Sigmoid colon (tissue), 7 donors: ENCODE data around the gene MRPS31. TPM values are rescaled to one million over a fixed set of nuclear protein-coding genes. Genes with fewer than 3 reads are reported as not detected.

Source experiments
- DNase-seq: peaks from one replicate; pipeline ENCODE4 v3.0.0-alpha.2; 2019
- H3K27ac ChIP-seq, 4 donors: fragments of 200-600 bp; sonication (generic); one replicate each; pipeline ENCODE4 v1.5.1; 2016 to 2019; ENCODE audit warnings: mild to moderate bottlenecking in 1 of 4
- H3K27me3 ChIP-seq, 3 donors: fragments of 200-600 bp; sonication (generic); one replicate each; pipeline ENCODE4 v1.5.1; 2019; ENCODE audit warnings: mild to moderate bottlenecking in 1 of 3
- H3K36me3 ChIP-seq, 4 donors: fragments of 200-600 bp; sonication (generic); one replicate each; pipeline ENCODE4 v1.5.1; 2016 to 2019
- H3K4me1 ChIP-seq, 4 donors: fragments of 200-600 bp; sonication (generic); one replicate each; pipeline ENCODE4 v1.5.1; 2017 to 2019
- H3K4me3 ChIP-seq, 4 donors: fragments of 200-600 bp; sonication (generic); one replicate each; pipeline ENCODE4 v1.5.1; 2017 to 2019; ENCODE audit warnings: mild to moderate bottlenecking in 2 of 4, moderate library complexity in 1 of 4
- H3K9me3 ChIP-seq, 4 donors: fragments of 200-600 bp in 3 of 4; sonication (generic) in 3 of 4; one replicate each; pipeline versions ENCODE4 v1.5.1 to v1.6.1; 2013 to 2019
- CTCF ChIP-seq, 4 experiments: fragments of 450-650 bp in 3 of 4; fragments of 200-600 bp in 1 of 4; IDR thresholded peaks; one replicate each; pipeline ENCODE4 v1.5.1; 2016 to 2019; ENCODE audit warnings: antibody characterized with exemption in 4 of 4, mild to moderate bottlenecking in 3 of 4, moderate library complexity in 2 of 4
- EP300 ChIP-seq, 4 donors: sonication (generic); formaldehyde crosslinking; IDR thresholded peaks; one replicate each; pipeline ENCODE4 v1.6.1; 2017; ENCODE audit warnings: antibody characterized with exemption in 4 of 4
- POLR2A ChIP-seq, 2 donors: fragments of 450-650 bp; IDR thresholded peaks; one replicate each; pipeline ENCODE4 v1.6.1; 2016; ENCODE audit warnings: antibody characterized with exemption in 2 of 2, mild to moderate bottlenecking in 2 of 2, moderate library complexity in 2 of 2
- POLR2AphosphoS5 ChIP-seq, 4 donors: sonication (generic); formaldehyde crosslinking; IDR thresholded peaks; one replicate each; pipeline ENCODE4 v1.6.1; 2017; ENCODE audit warnings: antibody characterized with exemption in 4 of 4
- WGBS, 2 donors: extraction: QIAGEN DNeasy Blood & Tissue Kit; methylation state at CpG; one replicate each; pipeline ENCODE4 v1.1.7; 2013; 5-methylcytosine and 5-hydroxymethylcytosine counted together
- intact Hi-C: fragments of 100-400 bp; cut with DNase I; formaldehyde crosslinking; loops from one replicate; pipeline ENCODE4 v1.15.1; 2023
- polyA plus RNA-seq, 3 donors: library from polyadenylated mRNA; stranded (reverse); fragments of 200-250 nt; gene quantifications; one replicate each; pipeline ENCODE4 v1.2.3, GENCODE V29; 2013
- total RNA-seq, 4 donors: library from RNA; depleted of rRNA; stranded (reverse); fragments of >200 nt; gene quantifications; one replicate each; pipeline ENCODE4 v1.1.0, GENCODE V29; 2016
- donor health status: healthy with polysubstance abuse.
- donor health status: Bipolar disorder and iron deficiency.
- donor health status: healthy.

MRPS31 gene
- total and polyA plus RNA-seq, 7 donors = 11.4 to 23.3 (median 19.1) TPM

- Histone ChIP-seq H3K27me3 (no peaks in the 10 kb centered on the region), H3K4me3 (no peak overlapping the region), H3K4me1 (no peaks in the 10 kb centered on the region), H3K36me3 (peaks cover 0 to 38% (median 3%) of the 10 kb centered on the region in 4 donors), H3K27ac (no peak overlapping the region), H3K9me3 (no peaks in the 10 kb centered on the region)
- WGBS, 2 donors = 83 to 85% methylated on average over 9 of the region's 9 CpGs
- TF ChIP-seq POLR2A (IDR thresholded peaks at IDR 0.05) = no peak
- TF ChIP-seq POLR2AphosphoS5 (IDR thresholded peaks at IDR 0.05) = no peak
- TF ChIP-seq EP300 (IDR thresholded peaks at IDR 0.05) = no peak
- TF ChIP-seq CTCF (IDR thresholded peaks at IDR 0.05) = no peak
- intact Hi-C loops = no loop called here
- DNase-seq = no peak
These were observed 27.4 kb upstream of the MRPS31 start for GRCh38 chr13:40798380-40798779.

DNA sequence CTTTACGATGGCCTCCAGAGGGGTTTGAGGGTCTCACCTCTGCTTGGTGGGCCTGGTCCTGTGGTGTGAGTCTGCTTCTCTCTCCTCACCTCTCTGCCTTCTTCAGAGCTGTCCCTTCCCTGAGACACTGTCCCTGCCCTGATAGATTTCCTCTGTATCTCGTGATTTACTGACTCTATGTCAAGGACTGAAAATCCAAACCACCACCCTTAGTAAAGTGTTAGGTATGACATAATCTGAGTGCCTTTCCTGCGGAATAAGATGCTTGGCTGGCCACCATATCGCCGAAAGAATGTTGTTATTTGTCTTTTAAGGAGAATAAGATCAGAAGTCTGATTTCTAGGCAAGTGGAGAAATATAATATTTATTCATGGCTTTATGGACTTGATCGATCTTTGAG, 25.7 kb upstream of the MRPS31 start:
- Histone ChIP-seq H3K27ac (no peak overlapping the region), H3K4me1 (no peaks in the 10 kb centered on the region), H3K27me3 (no peaks in the 10 kb centered on the region), H3K9me3 (no peaks in the 10 kb centered on the region), H3K36me3 (peaks cover 0 to 38% (median 3%) of the 10 kb centered on the region in 4 donors), H3K4me3 (no peak overlapping the region)
- TF ChIP-seq EP300 (IDR thresholded peaks at IDR 0.05) = no peak
- TF ChIP-seq POLR2AphosphoS5 (IDR thresholded peaks at IDR 0.05) = no peak
- TF ChIP-seq CTCF (IDR thresholded peaks at IDR 0.05) = no peak
- no peak for TF ChIP-seq POLR2A (IDR thresholded peaks at IDR 0.05)
- 91% methylated on average over 6 of the region's 6 CpGs for WGBS, 2 donors
- DNase-seq = no peak
- intact Hi-C loops = no loop called here

- Histone ChIP-seq H3K9me3 (no peaks in the 10 kb centered on the region), H3K36me3 (peaks cover 0 to 27% (median 3%) of the 10 kb centered on the region in 4 donors), H3K27me3 (no peaks in the 10 kb centered on the region), H3K4me3 (no peak overlapping the region), H3K4me1 (peaks cover 0 to 8% (median 6%) of the 10 kb centered on the region in 4 donors), H3K27ac (no peak overlapping the region)
- TF ChIP-seq EP300 (IDR thresholded peaks at IDR 0.05) = no peak
- no peak for TF ChIP-seq POLR2AphosphoS5 (IDR thresholded peaks at IDR 0.05)
- TF ChIP-seq POLR2A (IDR thresholded peaks at IDR 0.05) = no peak
- no peak for TF ChIP-seq CTCF (IDR thresholded peaks at IDR 0.05)
- no peak for DNase-seq
- intact Hi-C loops = no loop called here
- WGBS, 2 donors = 94 to 96% methylated on average over 13 of the region's 13 CpGs
These were observed 23.7 kb upstream of the MRPS31 start for GRCh38 chr13:40794414-40795368.

GRCh38 chr13:40793339-40793738, 22.3 kb upstream of the MRPS31 start:
- DNase-seq = no peak
- Histone ChIP-seq H3K9me3 (no peaks in the 10 kb centered on the region), H3K36me3 (peaks cover 0 to 15% (median 0%) of the 10 kb centered on the region in 4 donors), H3K4me3 (no peak overlapping the region), H3K27me3 (no peaks in the 10 kb centered on the region), H3K27ac (no peak overlapping the region), H3K4me1 (peaks cover 0 to 9% (median 7%) of the 10 kb centered on the region in 4 donors)
- TF ChIP-seq POLR2A (IDR thresholded peaks at IDR 0.05) = no peak
- TF ChIP-seq POLR2AphosphoS5 (IDR thresholded peaks at IDR 0.05) = no peak
- no peak for TF ChIP-seq CTCF (IDR thresholded peaks at IDR 0.05)
- no peak for TF ChIP-seq EP300 (IDR thresholded peaks at IDR 0.05)
- 85 to 96% methylated on average over 3 of the region's 3 CpGs for WGBS, 2 donors
- intact Hi-C loops = no loop called here
